ENCODE data around the gene RNF167. TPM values are rescaled to one million over a fixed set of nuclear protein-coding genes. Genes with fewer than 3 reads are reported as not detected.

Gene RNF167
- total and polyA plus RNA-seq, 2 donors (not counting 3 experiments of a cell fraction or from before 2014, with no cell fraction given): 60.2 to 87.6 TPM

GRCh38 chr17:4971826-4972225 is 31.8 kb downstream of the RNF167 start:
- H3K27ac ChIP-seq (ENCODE audit: insufficient read depth, low read depth, low read length): no peak overlapping the region
- ChIA-PET CTCF (interaction anchor here (1.1 to 1.8 kb wide), 2 partner anchors 9 to 405 kb away, joined by 3 to 5 read pairs; no protein-coding TSS in a partner anchor), POLR2A (no interaction called here)
- no peaks in the 10 kb centered on the region for H4K20me1 ChIP-seq (replicated peaks; ENCODE audit: control insufficient read depth, extremely low read depth, insufficient read depth, low read length)
- intact Hi-C loops (cut with micrococcal nuclease) (no loop called here), dilution Hi-C loops (cut with MboI; ENCODE audit: extremely low pct_ligation_motif_present, low sequenced_read_pairs) (no loop called here)
- no peak overlapping the region for H3K4me3 ChIP-seq (replicated peaks in 1 of 3; ENCODE audit: insufficient read depth in 1 of 3, low read depth in 1 of 3, low read length in 3 of 3)
- FAIRE-seq (no peak), DNase-seq (ENCODE audit: low read depth, low spot score) (no peak)
- H3K27me3 ChIP-seq (ENCODE audit: control insufficient read depth in 2 of 2, insufficient read depth in 2 of 2, low read length in 2 of 2): no peaks in the 10 kb centered on the region
- no peaks in the 10 kb centered on the region for H3K9me3 ChIP-seq (replicated peaks; ENCODE audit: control insufficient read depth, insufficient read depth, low read length)
- no peak for TF ChIP-seq CTCF (IDR thresholded peaks at IDR 0.05; ENCODE audit: extremely low read depth in 1 of 2, insufficient read depth in 1 of 2, low read depth in 1 of 2, low read length in 2 of 2)
- TF ChIP-seq MYC (IDR thresholded peaks at IDR 0.05; ENCODE audit: low read depth, low read length): no peak
- no peak for TF ChIP-seq FOS (IDR thresholded peaks at IDR 0.05; ENCODE audit: borderline replicate concordance, insufficient read depth, low read length)
- TF ChIP-seq POLR2A (IDR thresholded peaks at IDR 0.05; ENCODE audit: low read depth, low read length): no peak
- H3K4me2 ChIP-seq (ENCODE audit: insufficient read depth, low read length): no peak overlapping the region
- peaks cover 4% of the 10 kb centered on the region for H3K79me2 ChIP-seq (ENCODE audit: control insufficient read depth, insufficient read depth, low read length)
- H3K9me1 ChIP-seq (replicated peaks; ENCODE audit: control insufficient read depth, extremely low read depth, insufficient read depth, low read length): no peaks in the 10 kb centered on the region
- H3K9ac ChIP-seq (replicated peaks; ENCODE audit: extremely low read depth, insufficient read depth, low read length): no peak overlapping the region
- no peak overlapping the region for H2AFZ ChIP-seq (ENCODE audit: low read depth, low read length)
- H3K36me3 ChIP-seq (ENCODE audit: control insufficient read depth in 2 of 2, extremely low read depth in 1 of 2, insufficient read depth in 2 of 2, low read length in 2 of 2): peaks cover 10 to 37% of the 10 kb centered on the region in 2 experiments
- H3K4me1 ChIP-seq (ENCODE audit: control insufficient read depth, extremely low read depth, insufficient read depth, low read length): peaks cover 16% of the 10 kb centered on the region
- no TSS peak for BruUV-seq (replicated peaks)

- Histone ChIP-seq H3K4me1 (ENCODE audit: control insufficient read depth, extremely low read depth, insufficient read depth, low read length) (peaks cover 16% of the 10 kb centered on the region), H3K4me3 (replicated peaks in 1 of 3; ENCODE audit: insufficient read depth in 1 of 3, low read depth in 1 of 3, low read length in 3 of 3) (no peak overlapping the region), H3K27me3 (ENCODE audit: control insufficient read depth in 2 of 2, insufficient read depth in 2 of 2, low read length in 2 of 2) (no peaks in the 10 kb centered on the region), H3K79me2 (ENCODE audit: control insufficient read depth, insufficient read depth, low read length) (peaks cover 4% of the 10 kb centered on the region), H3K9me1 (replicated peaks; ENCODE audit: control insufficient read depth, extremely low read depth, insufficient read depth, low read length) (no peaks in the 10 kb centered on the region), H3K9me3 (replicated peaks; ENCODE audit: control insufficient read depth, insufficient read depth, low read length) (no peaks in the 10 kb centered on the region), H3K4me2 (ENCODE audit: insufficient read depth, low read length) (no peak overlapping the region), H4K20me1 (replicated peaks; ENCODE audit: control insufficient read depth, extremely low read depth, insufficient read depth, low read length) (no peaks in the 10 kb centered on the region), H3K9ac (replicated peaks; ENCODE audit: extremely low read depth, insufficient read depth, low read length) (no peak overlapping the region), H3K36me3 (ENCODE audit: control insufficient read depth in 2 of 2, extremely low read depth in 1 of 2, insufficient read depth in 2 of 2, low read length in 2 of 2) (peaks cover 13 to 42% of the 10 kb centered on the region in 2 experiments), H2AFZ (ENCODE audit: low read depth, low read length) (no peak overlapping the region), H3K27ac (ENCODE audit: insufficient read depth, low read depth, low read length) (no peak overlapping the region)
- TSS peak; percentile 1 for BruUV-seq (replicated peaks)
- POLR2A ChIA-PET: no interaction called here
- TF ChIP-seq FOS (IDR thresholded peaks at IDR 0.05; ENCODE audit: borderline replicate concordance, insufficient read depth, low read length) (no peak), POLR2A (IDR thresholded peaks at IDR 0.05; ENCODE audit: low read depth, low read length) (no peak), EZH2 (IDR thresholded peaks at IDR 0.05; ENCODE audit: borderline replicate concordance, low read depth, low read length, severe bottlenecking) (no peak), POLR2AphosphoS5 (IDR thresholded peaks at IDR 0.05; ENCODE audit: insufficient read depth, low read depth, low read length) (no peak), CTCF (IDR thresholded peaks at IDR 0.05; ENCODE audit: extremely low read depth in 1 of 2, insufficient read depth in 1 of 2, low read depth in 1 of 2, low read length in 2 of 2) (no peak)
- CTCF ChIA-PET: no interaction called here
- no peak for FAIRE-seq
- no peak for DNase-seq (ENCODE audit: low read depth, low spot score)
- dilution Hi-C loops (cut with MboI; ENCODE audit: extremely low pct_ligation_motif_present, low sequenced_read_pairs): no loop called here
- intact Hi-C loops (cut with micrococcal nuclease): no loop called here
Observed at GRCh38 chr17:4972322-4972721, 32.3 kb downstream of the RNF167 start.

Data from endothelial cell of umbilical vein (primary cell).